CD1c-positive myeloid dendritic cell (primary cell): ENCODE results near the gene KCNJ10.
A peak's percentile ranks its signal among the peaks of the same experiment; 100 is the strongest.

Experiments
- DNase-seq: peaks from one replicate; pipeline ENCODE4 v3.0.0-alpha.2; 2016; ENCODE audit errors: extremely low spot score

Gene KCNJ10

GRCh38 chr1:159964144-159964543 is 105.8 kb downstream of the KCNJ10 start:
- no peak for DNase-seq

- DNase-seq = no peak
Observed at GRCh38 chr1:159962176-159962575, 107.8 kb downstream of the KCNJ10 start.

- DNase-seq = no peak
Observed at GRCh38 chr1:159961636-159962035, 108.3 kb downstream of the KCNJ10 start.

- no peak for DNase-seq
Observed at GRCh38 chr1:159960721-159961381, 109.1 kb downstream of the KCNJ10 start.

GRCh38 chr1:159959451-159959850 is 110.5 kb downstream of the KCNJ10 start:
- no peak for DNase-seq

GRCh38 chr1:159958719-159959380 is 111.1 kb downstream of the KCNJ10 start:
- DNase-seq = no peak

- no peak for DNase-seq
Observed at GRCh38 chr1:159957824-159958268, 112.1 kb downstream of the KCNJ10 start.

GRCh38 chr1:159955456-159955855 is 114.5 kb downstream of the KCNJ10 start:
- DNase-seq = peak; percentile 29

GRCh38 chr1:159953536-159954515 is 116.1 kb downstream of the KCNJ10 start, which contains the start of gene SLAMF9:
SLAMF9 (minus strand) TSS chr1:159954237; CDS start chr1:159954137, 100 bp downstream.
- peak; percentile 91 for DNase-seq

GRCh38 chr1:159952932-159953331 is 117.0 kb downstream of the KCNJ10 start:
- no peak for DNase-seq

- peak; percentile 66 for DNase-seq
Observed at GRCh38 chr1:159951551-159951950, 118.4 kb downstream of the KCNJ10 start.

- no peak for DNase-seq
Observed at GRCh38 chr1:159951016-159951415, 118.9 kb downstream of the KCNJ10 start.

- peak; percentile 74 for DNase-seq
Observed at GRCh38 chr1:159949981-159950381, 120.0 kb downstream of the KCNJ10 start.

- no peak for DNase-seq
Observed at GRCh38 chr1:159949123-159949522, 120.8 kb downstream of the KCNJ10 start.
